ENCODE measurements around the gene SLC10A6.

The SLC10A6 gene

GRCh38 chr4:86846921-86847320 is 2.3 kb downstream of the SLC10A6 start:
- DNase-seq, result no peak

- no peak for DNase-seq
Measured at GRCh38 chr4:86845593-86845992, 3.6 kb downstream of the SLC10A6 start.

DNA sequence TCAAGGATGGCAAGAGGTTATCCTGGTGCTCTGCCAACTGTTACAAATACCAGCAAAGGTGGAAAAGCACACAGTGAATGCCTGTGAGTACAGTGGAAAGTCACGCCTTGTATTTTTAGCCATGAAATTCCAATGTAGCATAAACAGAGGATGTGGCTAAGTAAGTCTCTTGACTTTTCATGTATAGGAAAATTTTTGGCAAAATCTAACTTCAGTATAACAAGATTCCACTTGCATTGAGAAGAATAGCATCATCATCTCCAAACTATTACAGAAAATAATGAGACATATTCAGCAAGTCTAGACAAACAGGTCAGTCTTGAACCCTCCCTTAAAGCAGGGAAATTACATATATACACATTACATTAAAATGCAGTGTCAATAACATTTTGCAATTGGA is 7.9 kb downstream of the SLC10A6 start:
- DNase-seq, result no peak

DNA sequence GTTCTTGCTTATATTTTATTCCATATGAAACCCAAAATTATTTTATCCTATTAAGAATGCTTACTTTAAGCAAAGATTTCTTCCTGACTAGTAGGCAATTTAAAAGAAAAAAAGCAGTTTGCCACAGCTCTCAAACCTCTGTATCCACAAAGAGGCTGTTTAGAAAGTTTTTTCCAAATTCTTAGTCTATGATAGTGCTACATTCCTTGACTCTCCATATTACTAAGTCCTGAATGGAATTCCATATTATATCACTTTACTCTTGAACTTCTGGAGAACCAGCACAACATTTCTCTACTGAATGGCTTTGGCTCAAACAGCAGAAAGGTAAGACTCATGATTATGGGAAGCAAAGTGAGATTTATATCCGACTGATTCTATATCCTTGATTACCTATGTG is 8.3 kb downstream of the SLC10A6 start:
- no peak for DNase-seq

GRCh38 chr4:86837691-86838503 is 11.3 kb downstream of the SLC10A6 start:
- no peak for DNase-seq

GRCh38 chr4:86835677-86836076 is 13.5 kb downstream of the SLC10A6 start:
- no peak for DNase-seq

GRCh38 chr4:86834901-86835300 is 14.3 kb downstream of the SLC10A6 start:
- no peak for DNase-seq

DNA sequence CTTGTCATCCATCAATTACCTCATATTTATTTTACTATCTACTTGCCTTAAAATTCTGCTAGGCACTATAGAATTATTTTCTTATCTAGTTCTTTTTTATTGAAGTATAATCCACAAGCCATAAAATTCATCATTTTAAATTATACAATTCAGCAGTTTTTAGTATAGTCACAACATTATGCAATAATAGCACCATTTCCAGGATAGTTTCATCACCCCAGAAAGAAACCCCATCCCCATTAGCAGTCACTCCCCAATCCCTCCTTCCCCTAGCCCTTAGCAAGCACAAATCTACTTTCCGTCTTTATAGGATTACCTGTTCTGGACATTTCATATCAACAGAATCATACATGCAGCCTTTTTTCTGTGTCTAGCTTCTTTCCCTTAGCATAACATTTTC is 15.6 kb downstream of the SLC10A6 start:
- no peak for DNase-seq

- no peak for DNase-seq
Measured at GRCh38 chr4:86831262-86832130, 17.7 kb downstream of the SLC10A6 start.

- no peak for DNase-seq
Measured at GRCh38 chr4:86825511-86825910, 23.7 kb downstream of the SLC10A6 start.

- no peak for DNase-seq
Measured at GRCh38 chr4:86822136-86822535, 27.0 kb downstream of the SLC10A6 start.

- no peak for DNase-seq
Measured at GRCh38 chr4:86821151-86821550, 28.0 kb downstream of the SLC10A6 start.

DNA sequence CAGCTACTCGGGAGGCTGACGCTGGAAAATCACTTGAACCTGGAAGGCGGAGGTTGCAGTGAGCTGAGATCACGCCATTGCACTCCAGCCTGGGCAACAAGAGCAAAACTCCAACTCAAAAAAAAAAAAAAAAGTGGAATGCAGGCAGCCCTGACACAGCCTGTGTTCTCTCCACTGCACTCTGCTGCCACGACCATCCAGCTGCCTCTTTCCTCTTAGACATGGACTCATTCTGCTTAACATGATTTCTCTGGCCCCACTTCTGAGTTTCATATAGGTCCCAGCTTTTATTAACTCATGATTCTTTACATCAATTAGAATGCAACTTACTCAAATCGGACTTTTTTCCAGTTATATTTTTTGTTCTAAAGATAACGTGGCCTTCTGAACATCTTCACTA is 29.6 kb downstream of the SLC10A6 start:
- DNase-seq, result no peak

DNA sequence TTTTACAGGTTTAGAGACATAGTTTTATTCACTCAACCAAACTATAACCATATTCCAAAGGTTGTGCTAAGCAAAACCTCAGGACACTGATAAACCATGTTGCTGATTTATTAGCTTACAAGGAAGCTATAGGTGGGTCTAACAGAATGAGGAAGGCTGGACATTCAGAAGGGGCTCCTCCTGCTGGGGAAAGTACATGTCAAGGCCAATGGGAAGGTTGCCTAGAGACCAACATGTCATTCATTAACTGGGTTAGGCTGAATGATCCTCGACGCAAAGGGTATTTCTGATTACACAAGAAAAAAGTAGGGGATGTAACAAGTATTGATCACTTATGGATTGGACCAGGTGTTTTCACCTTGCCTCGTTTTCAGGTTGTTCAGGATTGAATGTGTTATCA is 30.3 kb downstream of the SLC10A6 start:
- DNase-seq, result no peak

DNA sequence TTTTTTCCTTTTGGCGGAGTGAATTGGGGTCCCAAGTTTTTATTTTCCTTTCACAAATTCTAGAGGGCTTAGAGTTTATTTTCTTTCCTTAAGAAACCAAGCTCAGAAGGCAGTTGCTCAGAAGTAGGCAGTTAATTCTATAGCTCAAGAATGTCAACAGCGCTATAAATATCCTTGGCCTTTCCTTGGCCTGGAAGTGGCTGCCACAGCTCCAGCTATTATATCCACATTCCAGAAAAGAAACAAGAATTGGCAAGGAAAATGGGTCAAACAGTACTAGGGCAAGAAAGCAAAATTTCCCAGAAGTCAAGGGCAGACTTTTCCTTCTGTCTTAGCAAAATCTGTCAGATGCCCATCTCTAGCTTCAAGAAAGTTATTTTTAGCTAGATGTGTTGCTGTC is 31.0 kb downstream of the SLC10A6 start:
- DNase-seq, result no peak

- DNase-seq, result no peak
Measured at GRCh38 chr4:86816501-86817273, 32.5 kb downstream of the SLC10A6 start.

DNA sequence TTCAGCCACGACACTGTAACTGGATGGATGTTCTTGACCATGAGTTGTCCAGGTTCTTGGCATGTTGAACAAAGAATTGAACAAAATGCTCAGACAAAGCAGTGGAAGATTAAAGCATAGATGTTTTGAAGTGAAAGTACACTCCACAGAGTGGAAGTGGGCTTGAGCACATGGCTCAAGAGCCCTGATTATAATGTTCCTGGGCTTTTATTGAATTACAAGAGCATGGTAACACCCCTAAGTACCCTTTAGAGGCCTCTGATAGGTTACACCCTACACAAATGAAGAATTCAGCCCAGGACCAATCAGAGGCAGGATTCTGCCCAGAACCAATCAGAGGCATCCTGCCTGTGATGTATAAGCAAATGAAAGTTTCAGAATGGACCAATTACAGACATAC is 33.5 kb downstream of the SLC10A6 start:
- DNase-seq, result no peak

DNA sequence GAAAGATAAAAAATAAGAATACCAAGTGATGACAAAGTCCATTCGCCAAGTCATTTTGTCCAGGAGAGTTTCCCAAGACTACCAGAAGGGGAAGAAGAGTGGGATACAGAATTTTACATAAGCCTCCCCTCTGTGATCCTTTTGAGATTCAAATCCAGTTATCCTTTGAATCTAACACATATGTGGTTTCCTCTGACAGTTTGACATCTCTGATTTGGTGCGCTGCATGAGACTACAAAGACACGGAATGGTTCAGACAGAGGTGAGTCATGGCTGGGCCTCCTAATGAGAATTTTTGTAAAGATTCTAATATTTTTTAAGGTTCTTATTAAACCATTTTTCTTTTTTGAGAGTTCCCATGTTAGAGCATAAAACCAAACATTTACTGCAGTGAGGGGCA is 38.3 kb downstream of the SLC10A6 start:
- DNase-seq, result no peak

DNA sequence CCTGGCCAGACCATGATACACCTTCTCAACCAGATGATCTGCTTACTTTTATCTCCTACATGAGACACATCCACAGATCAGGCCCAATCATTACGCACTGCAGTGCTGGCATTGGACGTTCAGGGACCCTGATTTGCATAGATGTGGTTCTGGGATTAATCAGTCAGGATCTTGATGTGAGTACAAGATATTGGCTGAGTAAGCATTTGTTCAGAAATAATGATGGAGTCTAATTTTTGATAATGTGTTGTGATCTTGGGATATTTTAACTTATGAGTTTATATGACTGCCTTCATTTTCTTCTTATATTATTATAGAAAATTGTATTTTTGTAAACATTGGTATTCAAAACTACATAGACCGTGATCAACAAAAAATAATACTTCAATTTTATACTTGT is 39.4 kb downstream of the SLC10A6 start:
- DNase-seq, result no peak

GRCh38 chr4:86791126-86791525 is 58.1 kb downstream of the SLC10A6 start:
- DNase-seq, result no peak

GRCh38 chr4:86788826-86789225 is 60.4 kb downstream of the SLC10A6 start:
- no peak for DNase-seq

DNA sequence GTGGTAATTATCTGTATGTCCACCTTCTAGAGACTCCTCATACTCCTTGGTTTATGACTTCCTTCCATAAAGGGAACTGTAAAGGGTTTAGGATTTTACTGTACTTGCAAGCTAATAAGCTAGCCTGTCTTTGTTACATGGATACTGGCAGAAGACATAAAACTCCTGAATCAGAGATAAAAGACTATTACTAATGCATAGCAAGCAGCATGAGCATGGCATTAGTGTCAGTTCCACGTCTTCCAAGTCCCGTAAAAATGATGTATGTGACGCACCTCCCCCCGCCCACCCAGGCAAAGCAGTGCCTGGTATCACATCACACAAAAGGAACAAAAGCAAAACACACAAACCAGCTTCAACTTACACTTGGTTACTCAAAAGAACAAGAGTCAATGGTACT is 71.0 kb downstream of the SLC10A6 start:
- no peak for DNase-seq

GRCh38 chr4:86775061-86775460 is 74.1 kb downstream of the SLC10A6 start:
- DNase-seq, result no peak

All from NCI-H2081 treated with DMSO at 0.1 percent for 48 hours (cell line).